Measurements from ENCODE around the gene DOK1. TPM values are rescaled to one million over a fixed set of nuclear protein-coding genes. Genes with fewer than 3 reads are reported as not detected.

DOK1 gene
- total RNA-seq, 2 experiments from 2014 or later, result 15.0 to 16.6 TPM

DNA sequence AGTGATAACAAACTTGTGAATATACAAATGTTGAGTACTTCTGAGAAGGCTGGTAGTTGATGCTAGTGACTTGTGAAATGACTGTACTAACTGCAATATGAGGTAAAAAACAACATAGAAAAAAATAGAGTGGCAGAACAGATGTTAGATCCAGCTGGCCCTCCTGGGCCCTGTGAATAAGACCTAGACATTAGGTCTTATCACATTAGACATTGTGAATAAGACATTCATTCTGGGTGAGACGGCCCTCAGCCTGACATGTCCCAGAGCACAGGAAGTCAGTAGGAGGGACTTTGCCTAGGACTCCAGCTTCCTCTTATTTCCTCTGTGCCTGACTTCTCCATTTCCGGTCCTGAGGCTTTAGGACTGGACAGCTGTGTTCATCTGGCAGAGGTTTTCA is 22.9 kb downstream of the DOK1 start:
- TF ChIP-seq, protein P1, sequence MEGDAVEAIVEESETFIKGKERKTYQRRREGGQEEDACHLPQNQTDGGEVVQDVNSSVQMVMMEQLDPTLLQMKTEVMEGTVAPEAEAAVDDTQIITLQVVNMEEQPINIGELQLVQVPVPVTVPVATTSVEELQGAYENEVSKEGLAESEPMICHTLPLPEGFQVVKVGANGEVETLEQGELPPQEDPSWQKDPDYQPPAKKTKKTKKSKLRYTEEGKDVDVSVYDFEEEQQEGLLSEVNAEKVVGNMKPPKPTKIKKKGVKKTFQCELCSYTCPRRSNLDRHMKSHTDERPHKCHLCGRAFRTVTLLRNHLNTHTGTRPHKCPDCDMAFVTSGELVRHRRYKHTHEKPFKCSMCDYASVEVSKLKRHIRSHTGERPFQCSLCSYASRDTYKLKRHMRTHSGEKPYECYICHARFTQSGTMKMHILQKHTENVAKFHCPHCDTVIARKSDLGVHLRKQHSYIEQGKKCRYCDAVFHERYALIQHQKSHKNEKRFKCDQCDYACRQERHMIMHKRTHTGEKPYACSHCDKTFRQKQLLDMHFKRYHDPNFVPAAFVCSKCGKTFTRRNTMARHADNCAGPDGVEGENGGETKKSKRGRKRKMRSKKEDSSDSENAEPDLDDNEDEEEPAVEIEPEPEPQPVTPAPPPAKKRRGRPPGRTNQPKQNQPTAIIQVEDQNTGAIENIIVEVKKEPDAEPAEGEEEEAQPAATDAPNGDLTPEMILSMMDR (IDR thresholded peaks at IDR 0.05), result no peak
- intact Hi-C loops (cut with micrococcal nuclease), result no loop called here
- peaks cover 2% of the 10 kb centered on the region for H3K36me3 Mint-ChIP-seq (ENCODE audit: low read depth)
- H3K4me3 Mint-ChIP-seq, result no peak overlapping the region
- H3K27me3 Mint-ChIP-seq, result peaks cover 1% of the 10 kb centered on the region
- ATAC-seq, result peak; percentile 48
- peaks cover 21% of the 10 kb centered on the region for H3K4me1 Mint-ChIP-seq (ENCODE audit: low read depth)
- ChIA-PET CTCF (interaction anchor here (0.5 to 7.6 kb wide), 6 partner anchors 8 to 328 kb away, joined by 3 to 54 read pairs (median 3); no protein-coding TSS in a partner anchor), POLR2A (interaction anchor here (1.1 kb wide), 2 partner anchors 47 to 80 kb away, joined by 3 to 4 read pairs; no protein-coding TSS in a partner anchor)
- no peak overlapping the region for H3K27ac Mint-ChIP-seq
- H3K9me3 Mint-ChIP-seq, result no peaks in the 10 kb centered on the region
- DNase-seq, result peak; percentile 21

- intact Hi-C loops (cut with micrococcal nuclease), result no loop called here
- peaks cover 20% of the 10 kb centered on the region for H3K4me1 Mint-ChIP-seq (ENCODE audit: low read depth)
- no peak for ATAC-seq
- no peaks in the 10 kb centered on the region for H3K9me3 Mint-ChIP-seq
- TF ChIP-seq, protein P1 (IDR thresholded peaks at IDR 0.05), result no peak
- peaks cover 1% of the 10 kb centered on the region for H3K27me3 Mint-ChIP-seq
- no peak overlapping the region for H3K27ac Mint-ChIP-seq
- no peak overlapping the region for H3K4me3 Mint-ChIP-seq
- POLR2A ChIA-PET, result interaction anchor here (0.6 to 1.1 kb wide), 2 partner anchors 12 to 21 kb away, joined by 4 read pairs; no protein-coding TSS in a partner anchor
- peaks cover 2% of the 10 kb centered on the region for H3K36me3 Mint-ChIP-seq (ENCODE audit: low read depth)
- no peak for DNase-seq
- CTCF ChIA-PET, result interaction anchor here (1.0 to 7.6 kb wide), 6 partner anchors 10 to 137 kb away, joined by 3 to 54 read pairs (median 4); no protein-coding TSS in a partner anchor
Measured at GRCh38 chr2:74578408-74578807, 23.9 kb downstream of the DOK1 start.

- H3K4me3 Mint-ChIP-seq, result no peak overlapping the region
- DNase-seq (no peak), ATAC-seq (no peak)
- TF ChIP-seq, protein P1 (IDR thresholded peaks at IDR 0.05), result no peak
- no peaks in the 10 kb centered on the region for H3K36me3 Mint-ChIP-seq (ENCODE audit: low read depth)
- no peaks in the 10 kb centered on the region for H3K9me3 Mint-ChIP-seq
- H3K27me3 Mint-ChIP-seq, result peaks cover 1% of the 10 kb centered on the region
- intact Hi-C loops (cut with micrococcal nuclease), result no loop called here
- ChIA-PET POLR2A (no interaction called here), CTCF (interaction anchor here (1.9 kb wide), 1 partner anchor 51 kb away, joined by 3 read pairs; no protein-coding TSS in a partner anchor)
- peaks cover 27% of the 10 kb centered on the region for H3K4me1 Mint-ChIP-seq (ENCODE audit: low read depth)
- no peak overlapping the region for H3K27ac Mint-ChIP-seq
Measured at GRCh38 chr2:74581463-74581862, 26.9 kb downstream of the DOK1 start.

- Mint-ChIP-seq H3K27me3 (peaks cover 1% of the 10 kb centered on the region), H3K9me3 (no peaks in the 10 kb centered on the region), H3K4me3 (no peak overlapping the region), H3K27ac (no peak overlapping the region), H3K4me1 (ENCODE audit: low read depth) (peaks cover 27% of the 10 kb centered on the region), H3K36me3 (ENCODE audit: low read depth) (no peaks in the 10 kb centered on the region)
- intact Hi-C loops (cut with micrococcal nuclease), result no loop called here
- no peak for DNase-seq
- ATAC-seq, result no peak
- POLR2A ChIA-PET, result interaction anchor here (0.7 to 1.6 kb wide), 2 partner anchors 27 to 69 kb away, joined by 3 to 4 read pairs; no protein-coding TSS in a partner anchor
- TF ChIP-seq, protein P1 (IDR thresholded peaks at IDR 0.05), result no peak
- CTCF ChIA-PET, result interaction anchor here (1.9 to 10.1 kb wide), 2 partner anchors 52 to 100 kb away, joined by 3 to 108 read pairs; partner anchors contain the start of genes CCDC142 and TTC31
Measured at GRCh38 chr2:74582184-74582583, 27.7 kb downstream of the DOK1 start.

DNA sequence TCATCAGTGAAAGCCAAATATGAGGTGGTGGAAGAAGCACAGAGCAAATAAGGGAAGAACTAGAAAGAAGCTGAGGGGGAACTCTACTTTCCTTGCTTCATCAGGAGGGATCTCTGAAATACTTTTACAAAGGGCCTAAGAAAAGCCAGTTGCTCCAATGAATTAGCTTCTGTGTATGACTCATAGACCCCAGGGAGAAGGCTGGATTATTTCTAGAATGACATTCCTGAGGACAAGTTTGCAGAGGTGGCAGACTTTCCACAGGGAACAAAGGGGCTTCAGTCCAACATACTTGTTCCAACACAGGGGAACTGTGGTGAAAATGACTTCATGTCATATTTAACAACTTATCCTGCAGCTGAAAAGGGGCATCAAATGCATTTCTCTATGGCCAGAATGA is 29.0 kb downstream of the DOK1 start:
- H3K36me3 Mint-ChIP-seq (ENCODE audit: low read depth), result no peaks in the 10 kb centered on the region
- TF ChIP-seq, protein P1 (IDR thresholded peaks at IDR 0.05), result no peak
- DNase-seq (no peak), ATAC-seq (no peak)
- intact Hi-C loops (cut with micrococcal nuclease), result no loop called here
- no peak overlapping the region for H3K27ac Mint-ChIP-seq
- peaks cover 23% of the 10 kb centered on the region for H3K4me1 Mint-ChIP-seq (ENCODE audit: low read depth)
- H3K9me3 Mint-ChIP-seq, result no peaks in the 10 kb centered on the region
- CTCF ChIA-PET, result interaction anchor here (1.0 to 10.1 kb wide), 5 partner anchors 9 to 101 kb away, joined by 3 to 108 read pairs (median 5); partner anchors contain the start of genes CCDC142 and TTC31
- H3K27me3 Mint-ChIP-seq, result peaks cover 1% of the 10 kb centered on the region
- H3K4me3 Mint-ChIP-seq, result no peak overlapping the region
- POLR2A ChIA-PET, result interaction anchor here (0.8 to 1.6 kb wide), 3 partner anchors 8 to 77 kb away, joined by 3 to 4 read pairs (median 4); no protein-coding TSS in a partner anchor
